Stimulated activated CD8-positive, alpha-beta memory T cell treated with anti-CD3 and anti-CD28 coated beads, Interleukin-15, amount 100 ng/mL, for 4 hours (primary cell): ENCODE data around the gene PIK3R5.
"Not testable (repeated sequence)": the region's sequence is repeated elsewhere in the genome, so short reads cannot be mapped to it uniquely, and the experiment has no call there.

Source experiments
- DNase-seq, 2 donors: peaks; one replicate each; pipeline ENCODE4 v3.0.0-alpha.2; 2020; ENCODE audit warnings: low read depth in 2 of 2

The PIK3R5 gene

GRCh38 chr17:8859027-8859803, 106.3 kb downstream of the PIK3R5 start:
- DNase-seq: no peak

GRCh38 chr17:8857919-8858318, 107.6 kb downstream of the PIK3R5 start:
- no peak for DNase-seq

GRCh38 chr17:8856869-8857575, 108.5 kb downstream of the PIK3R5 start:
- no peak for DNase-seq

- not testable (repeated sequence) for DNase-seq
These were observed 109.3 kb downstream of the PIK3R5 start for GRCh38 chr17:8856205-8856603.

GRCh38 chr17:8855477-8856204, 109.9 kb downstream of the PIK3R5 start:
- no peak for DNase-seq

GRCh38 chr17:8851600-8851999, 113.9 kb downstream of the PIK3R5 start:
- no peak for DNase-seq

- no peak for DNase-seq
These were observed 116.0 kb downstream of the PIK3R5 start for GRCh38 chr17:8849311-8850041.

- DNase-seq: no peak
These were observed 117.6 kb downstream of the PIK3R5 start for GRCh38 chr17:8847891-8848290.

GRCh38 chr17:8846768-8847211, 118.7 kb downstream of the PIK3R5 start:
- DNase-seq: no peak

DNA sequence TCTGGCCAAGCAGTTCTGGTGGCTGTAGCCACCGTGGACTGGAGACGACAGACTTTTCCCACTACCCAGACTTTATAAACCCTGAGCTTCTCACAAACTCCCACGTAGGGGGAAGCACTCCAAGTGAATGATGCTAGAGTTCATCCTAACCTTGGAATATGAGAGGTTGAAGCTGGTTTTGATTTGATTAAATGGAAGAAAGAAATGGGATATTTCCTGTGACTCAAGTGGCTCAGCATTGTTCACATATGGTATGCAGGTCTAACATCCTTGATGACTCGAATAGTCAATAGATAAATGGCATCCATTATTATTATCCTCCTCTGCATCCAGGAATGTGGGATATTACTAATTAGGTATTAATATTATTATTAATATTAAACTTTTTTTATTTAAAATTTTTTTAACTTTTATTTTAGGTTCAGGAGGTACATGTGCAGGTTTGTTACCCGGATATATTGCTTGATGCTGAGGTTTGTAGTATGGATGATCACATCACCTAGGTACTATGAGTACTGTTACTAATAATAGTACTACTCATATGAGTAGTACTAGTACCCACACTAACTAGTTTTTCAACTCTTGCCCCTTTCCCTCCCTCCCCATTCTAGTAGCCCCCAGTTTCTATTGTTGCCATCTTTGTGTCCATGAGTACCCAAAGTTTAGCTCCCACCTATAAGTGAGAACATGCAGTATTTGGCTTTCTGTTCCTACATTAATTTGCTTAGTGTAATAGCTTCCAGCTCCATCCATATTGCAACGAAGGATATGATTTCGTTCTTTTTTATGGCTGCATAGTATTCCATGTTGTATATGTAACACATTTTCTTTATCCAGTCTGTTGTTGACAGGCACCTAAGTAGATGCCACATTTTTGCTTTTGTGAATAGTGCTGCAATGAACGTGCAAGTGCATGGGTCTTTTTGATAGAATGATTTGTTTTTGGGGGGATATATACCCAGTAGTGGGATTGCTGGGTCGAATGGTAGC, 121.0 kb downstream of the PIK3R5 start:
- DNase-seq: no peak

DNA sequence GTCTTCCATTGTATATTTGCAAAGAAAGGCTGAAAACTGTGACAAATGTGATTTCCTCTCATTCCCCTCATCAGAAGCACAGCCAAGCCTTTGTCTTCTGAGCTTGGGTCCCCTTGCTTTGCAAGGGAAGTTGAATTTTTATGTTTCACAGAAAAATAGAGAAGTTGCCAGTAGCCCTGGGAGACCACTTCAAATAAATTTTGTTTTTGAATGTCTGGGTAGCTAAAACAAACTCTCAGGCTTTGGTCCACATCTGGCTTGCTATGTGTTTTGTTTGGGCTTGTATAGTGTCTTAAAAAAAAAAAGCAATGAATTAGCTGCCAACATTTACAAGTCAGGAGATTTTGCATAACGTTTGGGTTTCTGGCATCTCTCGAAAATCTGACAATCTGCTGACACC, 122.2 kb downstream of the PIK3R5 start:
- no peak for DNase-seq

DNA sequence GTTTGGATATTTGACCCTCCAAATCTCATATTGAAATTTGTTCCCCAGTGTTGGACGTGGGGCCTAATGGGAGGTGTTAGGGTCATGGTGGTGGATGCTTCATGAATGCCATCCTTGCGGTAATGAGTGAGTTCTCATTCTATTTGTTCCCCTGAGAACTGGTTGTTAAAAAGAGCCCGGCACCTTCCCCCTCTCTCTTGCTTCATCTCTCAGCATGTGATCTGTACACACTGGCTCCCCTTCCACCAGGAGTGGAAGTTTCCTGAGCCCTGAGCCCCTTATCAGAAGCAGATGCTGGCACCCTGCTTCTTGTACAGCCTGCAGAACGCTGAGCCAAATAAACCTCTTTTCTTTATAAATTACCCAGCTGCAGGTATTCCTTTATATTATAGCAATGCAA, 123.7 kb downstream of the PIK3R5 start:
- no peak for DNase-seq

DNA sequence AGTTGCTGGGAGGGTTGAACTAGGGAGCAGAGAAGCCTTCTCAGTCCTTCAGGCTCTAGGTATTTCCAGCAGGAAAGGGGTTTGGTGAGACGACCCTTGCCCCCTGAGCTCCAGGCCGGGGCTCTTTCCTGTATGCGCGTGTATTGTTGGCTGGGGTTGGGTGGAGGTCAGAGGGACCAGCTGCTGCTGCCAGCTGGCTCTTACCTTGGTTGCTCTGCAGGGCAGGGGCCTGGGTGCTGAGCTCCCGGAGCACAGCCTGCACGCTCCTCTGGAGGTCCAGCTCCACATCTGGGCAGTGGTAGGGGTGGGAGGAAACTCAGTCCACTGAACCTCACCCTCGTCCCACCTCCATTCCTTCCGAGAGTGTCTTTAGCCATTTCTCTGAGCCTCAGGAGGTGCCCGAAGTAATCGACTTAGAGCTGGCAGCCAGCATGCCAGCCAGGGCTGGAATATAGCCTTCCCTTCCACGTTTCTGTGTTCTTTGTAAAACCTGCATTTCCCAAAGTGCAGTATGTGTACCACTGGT, 126.0 kb downstream of the PIK3R5 start:
- DNase-seq: no peak

DNA sequence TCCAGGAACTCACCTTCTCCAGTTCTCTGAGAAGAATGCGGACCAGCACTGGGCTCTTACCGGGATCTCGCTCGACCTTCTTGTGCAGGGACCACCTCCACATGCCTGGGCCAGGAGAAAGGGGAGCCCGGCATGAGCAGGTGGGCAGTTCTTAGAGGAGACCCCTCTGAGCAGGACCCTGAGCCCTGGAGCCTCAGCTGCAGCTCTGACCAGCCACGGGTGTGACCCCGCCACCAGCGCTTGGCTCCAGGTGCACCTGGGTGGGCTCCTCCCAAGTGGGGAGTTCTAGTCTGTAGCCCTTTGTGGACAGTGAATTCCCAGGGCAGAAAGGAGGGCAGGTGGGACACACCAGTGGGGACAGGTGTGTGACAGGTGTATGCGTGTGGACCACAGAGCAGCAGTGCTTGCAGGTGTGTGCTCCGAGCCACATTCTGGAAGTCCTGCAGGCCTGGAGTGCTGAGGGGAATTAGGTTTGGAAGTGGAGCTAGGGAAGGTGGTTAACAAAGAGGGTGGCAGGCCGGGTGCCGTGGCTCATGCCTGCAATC, 126.9 kb downstream of the PIK3R5 start:
- no peak for DNase-seq

DNA sequence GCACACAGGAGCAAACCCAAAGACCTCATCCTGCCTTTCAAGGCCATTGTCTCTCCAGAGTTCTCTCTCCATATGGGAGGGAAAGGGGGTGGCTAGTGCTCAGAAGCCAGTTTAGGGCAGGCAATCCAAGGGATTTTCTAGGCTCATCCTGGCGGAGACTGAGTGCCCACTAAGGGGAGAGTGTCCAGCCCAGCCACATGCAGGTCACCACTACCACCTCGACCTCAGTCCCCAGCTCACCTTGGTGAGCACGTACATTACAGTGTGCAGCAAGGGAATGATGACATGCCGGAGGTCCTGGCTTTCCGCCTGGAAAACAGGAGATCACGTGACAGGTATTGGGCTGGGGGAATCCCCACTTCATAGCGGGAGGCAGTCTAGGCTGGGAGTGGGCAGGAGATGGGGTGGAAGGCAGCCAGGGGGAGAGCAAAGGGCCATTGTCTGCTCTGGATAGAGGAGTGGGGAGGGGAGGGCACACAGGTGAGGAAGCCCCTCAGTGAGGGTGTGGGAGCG, 127.9 kb downstream of the PIK3R5 start:
- no peak for DNase-seq

- no peak for DNase-seq
These were observed 128.5 kb downstream of the PIK3R5 start for GRCh38 chr17:8836821-8837562.

- DNase-seq: no peak
These were observed 129.7 kb downstream of the PIK3R5 start for GRCh38 chr17:8835631-8836364.

GRCh38 chr17:8835106-8835505, 130.4 kb downstream of the PIK3R5 start:
- DNase-seq: no peak
